ENCODE measurements around the gene CDC6. TPM values are rescaled to one million over a fixed set of nuclear protein-coding genes. Genes with fewer than 3 reads are reported as not detected.

Gene CDC6
- total RNA-seq, 1 donor from 2014 or later: 4.7 TPM

- no peaks in the 10 kb centered on the region for H3K36me3 Mint-ChIP-seq (ENCODE audit: unreplicated experiment)
- TF ChIP-seq, protein P1, sequence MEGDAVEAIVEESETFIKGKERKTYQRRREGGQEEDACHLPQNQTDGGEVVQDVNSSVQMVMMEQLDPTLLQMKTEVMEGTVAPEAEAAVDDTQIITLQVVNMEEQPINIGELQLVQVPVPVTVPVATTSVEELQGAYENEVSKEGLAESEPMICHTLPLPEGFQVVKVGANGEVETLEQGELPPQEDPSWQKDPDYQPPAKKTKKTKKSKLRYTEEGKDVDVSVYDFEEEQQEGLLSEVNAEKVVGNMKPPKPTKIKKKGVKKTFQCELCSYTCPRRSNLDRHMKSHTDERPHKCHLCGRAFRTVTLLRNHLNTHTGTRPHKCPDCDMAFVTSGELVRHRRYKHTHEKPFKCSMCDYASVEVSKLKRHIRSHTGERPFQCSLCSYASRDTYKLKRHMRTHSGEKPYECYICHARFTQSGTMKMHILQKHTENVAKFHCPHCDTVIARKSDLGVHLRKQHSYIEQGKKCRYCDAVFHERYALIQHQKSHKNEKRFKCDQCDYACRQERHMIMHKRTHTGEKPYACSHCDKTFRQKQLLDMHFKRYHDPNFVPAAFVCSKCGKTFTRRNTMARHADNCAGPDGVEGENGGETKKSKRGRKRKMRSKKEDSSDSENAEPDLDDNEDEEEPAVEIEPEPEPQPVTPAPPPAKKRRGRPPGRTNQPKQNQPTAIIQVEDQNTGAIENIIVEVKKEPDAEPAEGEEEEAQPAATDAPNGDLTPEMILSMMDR (IDR thresholded peaks at IDR 0.05; ENCODE audit: partially characterized antibody, unreplicated experiment): no peak
- no peak overlapping the region for H3K4me3 Mint-ChIP-seq (ENCODE audit: unreplicated experiment)
- H3K27ac Mint-ChIP-seq (ENCODE audit: unreplicated experiment): no peak overlapping the region
- H3K27me3 Mint-ChIP-seq (ENCODE audit: unreplicated experiment): peaks cover 3% of the 10 kb centered on the region
- DNase-seq: no peak
- no peaks in the 10 kb centered on the region for H3K9me3 Mint-ChIP-seq (ENCODE audit: unreplicated experiment)
- peaks cover 8% of the 10 kb centered on the region for H3K4me1 Mint-ChIP-seq (ENCODE audit: low read depth, unreplicated experiment)
Measured at GRCh38 chr17:40329839-40330794, 42.4 kb downstream of the CDC6 start.

GRCh38 chr17:40330850-40331470 is 43.3 kb downstream of the CDC6 start:
- H3K4me3 Mint-ChIP-seq (ENCODE audit: unreplicated experiment): no peak overlapping the region

GRCh38 chr17:40331743-40332641 is 44.3 kb downstream of the CDC6 start:
- Mint-ChIP-seq H3K9me3 (ENCODE audit: unreplicated experiment) (no peaks in the 10 kb centered on the region), H3K4me1 (ENCODE audit: low read depth, unreplicated experiment) (peaks cover under 1% of the 10 kb centered on the region), H3K4me3 (ENCODE audit: unreplicated experiment) (no peak overlapping the region), H3K27me3 (ENCODE audit: unreplicated experiment) (peaks cover 3% of the 10 kb centered on the region), H3K36me3 (ENCODE audit: unreplicated experiment) (no peaks in the 10 kb centered on the region), H3K27ac (ENCODE audit: unreplicated experiment) (no peak overlapping the region)
- DNase-seq: no peak
- TF ChIP-seq, protein P1 (IDR thresholded peaks at IDR 0.05; ENCODE audit: partially characterized antibody, unreplicated experiment): no peak

More at GRCh38 chr17:40330850-40331470, 43.3 kb downstream of the CDC6 start:
- Mint-ChIP-seq H3K4me1 (ENCODE audit: low read depth, unreplicated experiment) (peaks cover 8% of the 10 kb centered on the region), H3K9me3 (ENCODE audit: unreplicated experiment) (no peaks in the 10 kb centered on the region), H3K36me3 (ENCODE audit: unreplicated experiment) (no peaks in the 10 kb centered on the region), H3K27ac (ENCODE audit: unreplicated experiment) (no peak overlapping the region), H3K27me3 (ENCODE audit: unreplicated experiment) (peaks cover 3% of the 10 kb centered on the region)
- DNase-seq: no peak
- TF ChIP-seq, protein P1 (IDR thresholded peaks at IDR 0.05; ENCODE audit: partially characterized antibody, unreplicated experiment): no peak

DNA sequence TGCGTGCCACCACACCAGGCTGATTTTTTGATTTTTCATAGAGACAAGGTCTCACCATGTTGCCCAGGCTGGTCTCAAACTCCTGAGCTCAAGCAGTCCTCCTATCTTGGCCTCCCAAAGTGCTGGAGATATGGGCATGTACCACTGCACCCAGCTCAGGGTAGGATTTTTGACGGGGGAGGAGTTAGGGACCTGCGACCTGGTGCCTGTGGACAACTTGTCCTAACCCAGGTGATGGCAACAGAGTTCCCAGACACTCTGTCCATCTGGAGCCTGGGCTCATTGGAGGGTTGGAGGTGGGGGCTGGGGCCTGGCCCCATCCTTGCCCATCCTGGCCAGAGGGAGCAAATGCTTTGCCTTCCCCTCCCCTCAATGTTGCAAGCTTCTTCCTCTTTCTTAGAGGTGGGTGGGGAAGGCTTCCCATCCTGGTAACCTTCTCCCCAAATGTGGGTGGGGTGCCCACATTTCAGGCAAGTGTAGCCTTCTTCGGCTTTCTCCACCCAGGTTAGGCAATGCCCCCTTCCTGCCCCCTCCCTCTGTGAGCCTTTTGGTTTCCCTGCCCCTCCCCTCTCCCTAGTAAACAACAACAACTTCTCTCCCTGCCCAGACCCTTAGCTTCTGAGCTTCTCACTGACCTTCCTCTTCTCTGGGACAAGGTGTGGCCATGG is 46.2 kb downstream of the CDC6 start:
- H3K27me3 Mint-ChIP-seq (ENCODE audit: unreplicated experiment): peaks cover 3% of the 10 kb centered on the region
- no peaks in the 10 kb centered on the region for H3K9me3 Mint-ChIP-seq (ENCODE audit: unreplicated experiment)
- TF ChIP-seq, protein P1 (IDR thresholded peaks at IDR 0.05; ENCODE audit: partially characterized antibody, unreplicated experiment): no peak
- H3K4me3 Mint-ChIP-seq (ENCODE audit: unreplicated experiment): no peak overlapping the region
- no peaks in the 10 kb centered on the region for H3K4me1 Mint-ChIP-seq (ENCODE audit: low read depth, unreplicated experiment)
- H3K27ac Mint-ChIP-seq (ENCODE audit: unreplicated experiment): no peak overlapping the region
- DNase-seq: no peak
- H3K36me3 Mint-ChIP-seq (ENCODE audit: unreplicated experiment): no peaks in the 10 kb centered on the region
